Tibial nerve (tissue), 3 donors: ENCODE data around the gene OR5B2.

ENCODE experiments used
- POLR2A ChIP-seq, 2 donors: fragments of 450-650 bp; IDR thresholded peaks; one replicate each; pipeline ENCODE4 v1.6.1; 2017; ENCODE audit warnings: antibody characterized with exemption in 2 of 2, mild to moderate bottlenecking in 2 of 2, moderate library complexity in 2 of 2
- TF ChIP-seq, protein P1 (sequence below), 5 experiments: fragments of 200-600 bp in 3 of 5; fragments of 450-650 bp in 2 of 5; sonication (generic) in 3 of 5; IDR thresholded peaks; one replicate each; pipeline ENCODE4 v1.5.1; 2016 to 2019; ENCODE audit warnings: antibody characterized with exemption in 5 of 5, mild to moderate bottlenecking in 3 of 5, moderate library complexity in 2 of 5

- TF ChIP-seq, protein P1, sequence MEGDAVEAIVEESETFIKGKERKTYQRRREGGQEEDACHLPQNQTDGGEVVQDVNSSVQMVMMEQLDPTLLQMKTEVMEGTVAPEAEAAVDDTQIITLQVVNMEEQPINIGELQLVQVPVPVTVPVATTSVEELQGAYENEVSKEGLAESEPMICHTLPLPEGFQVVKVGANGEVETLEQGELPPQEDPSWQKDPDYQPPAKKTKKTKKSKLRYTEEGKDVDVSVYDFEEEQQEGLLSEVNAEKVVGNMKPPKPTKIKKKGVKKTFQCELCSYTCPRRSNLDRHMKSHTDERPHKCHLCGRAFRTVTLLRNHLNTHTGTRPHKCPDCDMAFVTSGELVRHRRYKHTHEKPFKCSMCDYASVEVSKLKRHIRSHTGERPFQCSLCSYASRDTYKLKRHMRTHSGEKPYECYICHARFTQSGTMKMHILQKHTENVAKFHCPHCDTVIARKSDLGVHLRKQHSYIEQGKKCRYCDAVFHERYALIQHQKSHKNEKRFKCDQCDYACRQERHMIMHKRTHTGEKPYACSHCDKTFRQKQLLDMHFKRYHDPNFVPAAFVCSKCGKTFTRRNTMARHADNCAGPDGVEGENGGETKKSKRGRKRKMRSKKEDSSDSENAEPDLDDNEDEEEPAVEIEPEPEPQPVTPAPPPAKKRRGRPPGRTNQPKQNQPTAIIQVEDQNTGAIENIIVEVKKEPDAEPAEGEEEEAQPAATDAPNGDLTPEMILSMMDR (IDR thresholded peaks at IDR 0.05): no peak
- TF ChIP-seq POLR2A (IDR thresholded peaks at IDR 0.05): no peak
Observed at GRCh38 chr11:58434217-58434616, 6.3 kb upstream of the OR5B2 start.
